Upper lobe of left lung (tissue), 4 donors: ENCODE data around the gene FNIP1.

Experiments
- CTCF ChIP-seq, 6 experiments: fragments of 450-650 bp in 4 of 6; fragments of 200-600 bp in 2 of 6; sonication (generic) in 2 of 6; IDR thresholded peaks; one replicate each; pipeline ENCODE4 v1.5.1; 2016 to 2019; ENCODE audit warnings: antibody characterized with exemption in 6 of 6
- EP300 ChIP-seq, 4 donors: sonication (generic); formaldehyde crosslinking; IDR thresholded peaks; one replicate each; pipeline ENCODE4 v1.5.1; 2017; ENCODE audit warnings: antibody characterized with exemption in 4 of 4, control low read depth in 2 of 4
- POLR2AphosphoS5 ChIP-seq, 2 donors: sonication (generic); formaldehyde crosslinking; IDR thresholded peaks; one replicate each; pipeline ENCODE4 v1.5.1; 2017; ENCODE audit warnings: antibody characterized with exemption in 2 of 2

DNA sequence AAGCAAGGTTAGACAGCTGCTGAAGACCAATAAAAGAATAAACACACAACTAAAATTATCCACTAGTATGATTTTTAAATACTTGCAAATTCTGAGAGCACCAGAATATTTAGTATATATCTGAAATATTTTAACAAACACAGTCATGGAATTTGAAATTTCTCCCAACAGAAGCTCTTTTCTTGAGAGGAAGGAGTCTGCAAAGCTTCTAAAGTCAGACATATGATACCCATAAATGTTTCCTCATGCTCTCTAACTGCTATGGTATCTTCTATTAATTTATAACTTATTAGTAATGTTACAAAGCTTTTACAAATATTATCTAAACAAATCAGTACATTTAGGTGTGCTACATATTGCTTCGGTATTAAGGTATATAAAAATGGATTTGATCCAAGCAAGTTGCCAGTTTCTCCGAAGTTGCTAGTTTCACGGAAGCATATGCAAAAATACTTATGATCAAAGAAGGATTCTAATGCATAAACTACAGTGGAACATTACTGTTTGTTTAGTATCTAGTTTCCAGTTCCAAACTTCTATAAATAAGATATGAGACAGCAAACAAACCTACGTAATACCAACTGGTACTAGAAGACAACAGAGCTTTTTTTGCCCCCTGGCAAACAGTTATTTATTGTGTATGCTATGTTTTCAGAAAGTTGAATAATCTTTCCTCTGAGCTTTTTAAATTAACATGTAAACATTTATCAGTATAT lies 22.0 kb downstream of the FNIP1 start:
- TF ChIP-seq CTCF (IDR thresholded peaks at IDR 0.05) (no peak), EP300 (IDR thresholded peaks at IDR 0.05) (no peak), POLR2AphosphoS5 (IDR thresholded peaks at IDR 0.05) (no peak)
